ENCODE measurements around the gene CNMD.
"Not testable (repeated sequence)": the region's sequence is repeated elsewhere in the genome, so short reads cannot be mapped to it uniquely, and the experiment has no call there.

The CNMD gene

DNA sequence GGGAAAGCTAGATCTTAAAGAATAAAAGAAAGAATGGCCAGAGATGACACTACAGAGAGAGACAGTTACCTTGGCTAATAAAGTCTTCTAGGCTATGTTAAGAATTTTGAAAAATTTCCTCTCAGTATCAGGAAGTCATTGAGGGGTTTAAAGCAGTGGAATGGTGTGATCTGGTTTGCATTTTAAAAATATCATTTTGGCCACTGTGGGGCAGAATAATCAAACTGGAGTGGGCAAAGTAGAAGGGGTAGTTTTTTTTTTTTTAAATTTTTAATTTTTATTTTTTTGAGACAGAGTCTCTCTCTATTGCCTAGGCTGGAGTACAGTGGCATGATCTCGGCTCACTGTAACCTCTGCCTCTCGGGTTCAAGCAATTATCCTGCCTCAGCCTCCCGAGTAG, 4.4 kb upstream of the CNMD start:
- no peak for DNase-seq

DNA sequence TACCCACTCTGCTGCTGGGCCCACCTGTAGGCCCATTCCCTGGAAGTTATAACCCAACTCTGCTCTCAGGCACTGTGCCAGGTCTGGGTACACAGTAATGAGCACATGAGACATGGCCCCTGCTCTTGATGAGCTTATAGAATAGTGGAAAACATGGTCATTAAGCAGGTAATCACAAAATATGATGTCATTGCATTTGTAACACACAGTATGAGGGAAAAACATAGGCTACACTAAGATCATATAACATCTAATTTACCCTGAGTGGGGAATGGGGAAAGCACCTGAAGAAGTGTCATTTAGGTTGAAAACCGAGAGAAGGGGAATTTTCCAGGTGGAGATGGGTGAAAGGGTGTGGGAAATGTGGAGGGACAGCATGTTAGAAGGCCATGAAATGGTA, 3.9 kb upstream of the CNMD start:
- DNase-seq: no peak

DNA sequence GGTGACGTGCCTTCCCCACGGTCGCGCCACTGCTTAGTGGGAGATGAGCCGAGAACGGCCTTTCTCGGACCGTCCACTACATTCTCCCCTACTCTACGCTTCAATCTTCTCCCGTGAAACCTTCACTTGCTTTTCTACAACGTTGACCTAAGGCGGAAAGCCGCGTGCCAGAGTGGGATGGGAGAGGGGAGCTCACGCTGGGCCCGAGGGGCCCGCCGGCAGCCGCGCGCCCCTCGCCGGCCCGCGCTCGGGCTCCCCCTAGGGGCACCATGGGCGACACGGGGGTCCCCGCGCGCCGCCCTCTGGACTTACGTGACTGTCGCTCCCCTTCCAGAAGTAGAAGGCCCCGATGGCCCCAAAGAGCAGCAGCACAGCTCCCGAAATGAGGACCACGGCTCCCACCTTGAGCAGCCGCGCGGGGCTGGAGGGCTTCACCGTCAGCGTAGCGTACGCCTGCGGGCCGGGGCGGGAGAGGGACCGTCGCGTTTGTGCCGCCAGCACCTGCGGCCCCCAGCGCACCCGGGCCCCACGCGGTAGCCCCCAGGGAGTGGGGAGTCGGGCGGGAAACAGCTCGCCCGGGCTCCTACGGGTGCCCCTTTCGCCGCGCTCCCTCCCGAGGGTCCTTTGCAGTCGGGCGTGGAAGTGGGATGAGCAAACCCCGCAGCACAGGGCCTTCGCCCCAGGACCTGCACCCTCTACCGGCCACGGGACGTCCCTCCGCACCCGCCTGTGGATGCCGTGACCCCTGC, 727 bp downstream of the CNMD start:
- peak in 1 of 2 donors; percentile 7 for DNase-seq

DNA sequence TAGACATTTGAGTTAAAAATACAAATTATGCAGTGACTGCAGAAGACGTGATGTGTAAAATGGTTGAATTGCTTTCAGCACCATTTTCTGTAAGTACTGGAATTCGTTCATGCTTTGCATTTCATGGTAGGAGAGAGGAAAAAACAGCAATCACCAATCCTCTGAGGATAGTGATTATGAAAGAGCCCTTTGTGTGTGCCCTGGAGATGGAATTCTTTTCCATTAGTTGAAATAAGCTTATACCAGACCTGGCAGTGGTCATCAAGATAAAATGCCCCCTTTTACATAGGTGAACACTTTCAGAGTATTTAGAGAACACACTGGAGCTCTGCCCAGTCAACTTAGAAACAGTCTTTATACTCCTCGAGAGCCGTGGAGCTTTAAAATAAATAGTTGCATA, 1.7 kb downstream of the CNMD start:
- DNase-seq: no peak

DNA sequence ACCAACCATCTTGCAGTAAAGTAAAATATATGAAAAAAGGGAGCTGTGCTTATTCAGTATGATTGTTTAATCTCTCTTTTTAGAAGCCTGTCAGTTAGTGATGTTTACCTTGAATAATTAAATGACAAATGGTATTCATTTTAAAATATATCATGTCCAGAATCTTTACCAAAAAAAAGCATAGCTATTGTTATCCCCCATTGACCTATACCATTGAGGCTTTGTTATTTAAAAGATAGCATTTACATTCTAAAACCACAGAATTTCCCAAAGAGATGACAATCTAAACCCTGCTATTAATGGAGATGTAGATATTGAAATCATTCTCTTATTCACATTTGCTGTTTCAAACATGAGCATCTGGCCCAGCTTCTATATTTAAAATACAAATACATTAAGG, 2.2 kb downstream of the CNMD start:
- no peak for DNase-seq

DNA sequence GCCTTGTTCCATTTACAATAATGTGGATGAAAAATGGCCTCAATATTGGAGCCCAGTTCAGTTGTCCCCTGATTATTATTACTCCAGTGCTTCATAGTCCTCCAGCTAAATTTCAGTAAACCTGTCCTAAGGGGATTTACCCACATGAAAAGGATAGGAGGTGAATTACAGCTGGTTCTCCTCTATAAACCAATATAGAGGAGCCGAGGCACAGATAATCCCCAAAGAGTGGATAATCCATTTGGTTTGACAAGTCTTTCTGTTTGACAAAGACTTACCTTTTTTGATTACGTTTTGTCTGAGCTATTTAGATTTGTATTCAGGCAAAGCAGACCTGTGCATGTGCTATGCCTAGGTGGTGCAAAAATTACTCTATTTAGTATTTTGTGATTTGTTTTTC, 2.7 kb downstream of the CNMD start:
- no peak for DNase-seq

DNA sequence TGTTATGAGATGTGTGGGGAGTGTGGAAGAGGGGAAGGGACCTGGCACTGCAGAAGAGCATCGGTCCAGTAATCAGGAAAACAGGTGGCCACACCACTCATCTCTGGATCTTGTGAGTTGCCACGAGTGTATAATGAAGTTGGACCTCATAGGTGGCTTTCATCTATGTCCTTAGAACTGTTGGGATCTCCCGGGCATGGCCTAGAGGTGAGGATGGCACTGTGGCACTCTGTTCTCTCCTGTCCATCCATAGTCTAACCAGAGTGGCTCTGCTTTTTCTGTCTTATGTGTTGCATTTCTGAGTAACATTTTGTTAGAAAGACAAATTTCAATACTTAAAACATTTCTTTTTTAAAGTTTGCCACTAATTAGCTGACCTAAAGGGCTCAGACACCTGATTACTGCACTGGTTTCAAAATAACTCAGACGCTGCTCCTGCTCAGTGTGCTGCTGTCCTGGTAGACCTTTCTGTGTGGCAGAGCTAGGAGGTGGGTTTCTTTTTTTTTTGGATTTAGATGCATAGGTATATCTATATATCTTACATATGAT, 5.5 kb downstream of the CNMD start:
- no peak for DNase-seq

DNA sequence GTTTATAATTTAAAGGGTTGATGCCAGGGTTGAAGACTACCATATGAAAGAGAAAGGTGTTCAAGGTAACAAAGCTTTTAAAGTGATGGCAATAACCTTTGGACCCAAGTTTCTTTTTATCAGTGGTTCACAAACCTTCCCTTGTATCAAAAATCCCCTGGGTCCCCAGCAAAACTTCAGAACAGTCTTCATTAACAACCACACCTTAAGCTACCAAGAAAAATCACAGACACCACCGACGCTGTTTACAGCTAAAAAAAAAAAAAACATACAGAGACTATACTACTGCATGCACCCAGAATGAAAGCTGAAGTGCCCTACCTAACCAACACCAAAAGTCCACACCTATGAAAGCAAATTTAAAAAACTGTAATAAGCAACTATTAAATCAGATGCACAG, 13.4 kb downstream of the CNMD start:
- DNase-seq: no peak

DNA sequence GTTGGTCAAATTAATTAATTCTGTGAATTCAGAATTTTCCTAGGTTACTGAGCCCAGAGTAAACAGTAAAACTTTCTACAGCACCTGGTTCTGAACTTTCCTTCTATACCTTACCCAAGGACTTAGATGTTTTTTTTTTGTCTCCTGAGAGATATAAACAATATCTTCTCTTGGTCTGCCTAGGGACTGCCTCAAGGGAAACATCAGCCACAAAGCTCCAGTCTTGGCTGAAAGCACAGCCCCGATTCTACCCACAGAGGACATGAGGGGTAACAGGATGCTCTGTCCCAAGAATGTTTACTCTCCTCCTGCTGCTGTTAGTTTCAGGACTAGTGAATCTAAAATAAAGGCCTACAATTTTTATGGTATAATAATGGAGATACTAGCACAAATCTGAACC, 14.3 kb downstream of the CNMD start:
- no peak for DNase-seq

DNA sequence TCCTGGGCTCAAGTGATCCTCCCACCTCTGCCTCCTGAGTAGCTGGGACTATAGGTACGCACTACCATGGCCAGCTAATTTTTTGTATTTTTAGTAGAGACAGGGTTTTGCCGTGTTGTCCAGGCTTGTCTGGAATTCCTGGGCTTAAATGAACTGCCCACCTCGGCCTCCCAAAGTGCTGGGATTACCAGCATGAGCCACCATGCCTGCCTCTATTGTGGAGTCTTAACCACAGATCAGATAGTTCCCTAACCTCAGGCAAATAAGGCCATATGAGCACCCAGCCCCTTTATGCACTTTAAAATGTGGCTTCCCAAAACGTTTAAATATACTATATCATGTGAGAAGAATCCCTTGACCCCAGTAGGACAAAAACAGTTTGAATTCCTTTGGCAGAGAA, 16.4 kb downstream of the CNMD start:
- DNase-seq: no peak

DNA sequence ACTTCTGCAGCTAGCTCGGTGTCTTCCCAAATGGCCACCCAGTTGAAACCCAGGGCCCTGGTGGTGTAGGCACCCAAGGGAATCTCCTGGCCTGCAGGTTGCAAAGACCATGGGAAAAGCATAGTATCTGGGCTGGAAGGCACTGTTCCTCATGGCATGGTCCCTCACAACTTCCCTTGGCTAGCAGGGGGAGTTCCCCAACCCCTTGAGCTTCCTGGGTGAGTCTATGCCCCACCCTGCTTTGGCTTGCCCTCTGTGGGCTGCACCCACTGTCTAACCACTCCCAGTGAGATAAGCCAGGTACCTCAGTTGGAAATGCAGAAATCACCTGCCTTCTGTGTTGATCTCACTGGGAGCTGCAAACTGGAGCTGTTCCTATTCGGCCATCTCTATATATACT, 18.3 kb downstream of the CNMD start:
- DNase-seq: not testable (repeated sequence)

DNA sequence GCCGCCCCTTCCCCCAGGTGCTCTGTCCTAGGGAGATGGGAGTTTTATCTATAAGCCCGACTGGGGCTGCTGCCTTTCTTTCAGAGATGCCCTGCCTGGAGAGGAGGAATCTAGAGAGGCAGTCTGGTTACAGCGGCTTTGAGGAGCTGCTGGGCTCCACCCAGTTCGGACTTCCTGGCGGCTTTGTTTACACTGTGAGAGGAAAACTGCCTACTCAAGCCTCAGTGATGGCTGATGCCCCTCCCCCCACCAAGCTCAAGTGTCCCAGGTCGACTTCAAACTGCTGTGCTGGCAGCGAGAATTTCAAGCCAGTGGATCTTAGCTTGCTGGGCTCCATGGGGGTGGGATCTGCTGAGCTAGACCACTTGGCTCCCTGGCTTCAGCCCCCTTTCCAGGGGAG, 18.7 kb downstream of the CNMD start:
- DNase-seq: not testable (repeated sequence)

DNA sequence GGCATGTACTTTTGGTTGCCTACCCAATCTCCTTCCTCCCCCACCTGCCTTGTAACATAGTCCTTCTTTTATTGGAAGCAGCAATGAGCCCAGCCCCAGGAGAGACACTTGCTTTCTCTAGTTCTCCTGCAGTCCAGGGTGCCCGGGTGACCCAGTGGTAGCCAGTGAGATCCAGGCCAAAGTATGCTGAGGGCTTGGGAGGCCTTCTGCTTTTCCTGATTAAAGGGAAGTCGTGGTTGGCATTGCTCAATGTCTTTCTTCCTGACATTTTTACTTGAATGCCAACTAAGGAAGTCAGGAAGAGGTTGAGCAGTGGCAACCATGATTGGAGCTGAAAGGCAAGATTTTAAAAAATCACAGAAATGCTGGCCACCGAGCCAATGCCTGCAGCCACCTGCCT, 25.7 kb downstream of the CNMD start:
- DNase-seq: peak; percentile 75 to 79

DNA sequence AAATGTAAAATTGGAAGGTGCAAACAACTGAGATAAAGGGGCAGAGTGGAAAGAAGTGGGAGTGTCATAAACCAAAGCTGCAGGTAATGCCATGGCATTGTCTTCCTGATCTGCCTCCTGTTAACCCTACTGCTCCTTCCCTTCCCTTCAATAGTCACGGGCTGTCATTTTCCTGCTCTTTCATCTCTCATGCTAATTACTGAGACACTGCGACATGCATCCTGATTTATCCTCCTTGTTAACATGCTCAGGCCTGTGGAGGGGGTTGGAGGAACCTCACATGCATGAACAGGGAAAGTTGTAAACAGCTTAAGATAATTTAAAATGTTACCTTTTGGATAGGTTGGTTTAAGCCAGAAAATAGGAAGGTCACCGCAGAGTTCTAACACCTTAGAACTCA, 27.2 kb downstream of the CNMD start:
- DNase-seq: no peak

DNA sequence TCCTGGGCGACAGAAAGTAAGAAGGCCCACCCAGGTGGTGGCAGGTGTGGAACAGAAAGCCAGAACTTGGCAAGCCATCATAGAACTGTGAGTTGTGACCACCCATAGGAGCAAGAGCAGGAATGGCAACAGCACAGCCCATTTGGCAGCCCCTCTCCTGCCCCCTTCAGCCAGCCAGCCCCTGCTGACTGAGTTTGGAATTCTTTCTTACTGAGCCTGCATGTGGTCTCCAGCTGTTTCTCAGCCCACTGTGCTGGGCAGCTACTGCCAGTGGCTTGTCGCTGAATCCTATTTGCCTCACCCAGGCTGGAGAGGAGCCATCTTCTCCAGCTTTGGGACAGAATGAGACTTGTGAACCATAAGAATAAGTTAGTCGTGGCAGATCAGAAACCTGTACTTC, 28.3 kb downstream of the CNMD start:
- no peak for DNase-seq

DNA sequence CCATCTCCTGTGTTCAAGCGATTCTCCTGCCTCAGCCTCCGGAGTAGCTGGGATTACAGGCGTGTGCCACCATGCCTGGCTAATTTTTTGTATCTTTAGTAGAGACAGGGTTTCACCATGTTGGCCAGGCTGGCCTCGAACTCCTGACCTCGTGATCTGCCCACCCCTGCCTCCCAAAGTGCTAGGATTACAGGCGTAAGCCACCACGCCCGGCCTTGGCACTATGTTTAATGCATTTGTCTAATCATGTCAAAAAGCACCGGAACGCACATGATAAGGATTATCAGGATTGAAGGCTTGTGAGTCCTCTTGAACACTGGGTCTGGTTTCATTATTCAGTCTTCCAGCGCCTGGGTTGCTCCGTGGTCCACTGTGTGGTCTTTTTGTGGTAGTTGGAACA, 31.4 kb downstream of the CNMD start:
- DNase-seq: not testable (repeated sequence)

DNA sequence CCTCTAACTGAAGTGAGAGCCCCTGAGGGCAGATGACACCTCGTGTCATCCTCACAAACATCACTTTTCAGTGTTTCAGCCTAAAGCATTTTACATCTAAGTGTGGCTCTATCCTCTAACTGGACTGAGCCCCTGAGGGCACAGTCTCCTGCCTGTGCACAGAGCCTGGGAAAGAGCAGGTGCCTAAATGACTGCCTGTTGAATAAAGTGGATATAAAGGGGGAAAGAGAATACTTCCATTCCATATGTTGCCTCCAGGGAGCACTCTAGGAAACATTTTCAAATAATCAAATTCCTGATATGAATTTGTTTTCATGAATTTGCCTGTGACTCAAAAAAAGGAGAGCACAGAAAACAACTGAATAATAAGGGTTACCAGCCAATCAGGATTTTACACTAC, 32.2 kb downstream of the CNMD start:
- DNase-seq: peak in 1 of 2 donors; percentile 14

DNA sequence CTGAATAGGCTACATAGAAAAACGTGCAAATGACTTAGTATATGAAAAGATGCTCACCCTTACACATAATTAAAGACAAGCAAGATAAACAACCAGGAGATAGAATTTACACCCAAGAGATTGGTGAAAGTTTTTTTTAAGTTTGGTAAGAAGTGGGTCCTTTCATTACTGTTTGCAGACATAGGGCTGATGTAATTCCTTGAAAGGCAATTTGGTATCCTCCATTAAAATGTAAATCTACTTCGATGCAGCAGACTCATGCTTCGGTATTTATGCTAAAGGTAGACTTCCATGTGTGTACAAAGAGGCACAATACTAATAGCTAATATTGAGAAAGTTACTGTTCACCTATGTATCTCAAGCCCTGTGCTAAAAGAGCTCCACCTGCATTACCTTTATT, 33.5 kb downstream of the CNMD start:
- DNase-seq: no peak

DNA sequence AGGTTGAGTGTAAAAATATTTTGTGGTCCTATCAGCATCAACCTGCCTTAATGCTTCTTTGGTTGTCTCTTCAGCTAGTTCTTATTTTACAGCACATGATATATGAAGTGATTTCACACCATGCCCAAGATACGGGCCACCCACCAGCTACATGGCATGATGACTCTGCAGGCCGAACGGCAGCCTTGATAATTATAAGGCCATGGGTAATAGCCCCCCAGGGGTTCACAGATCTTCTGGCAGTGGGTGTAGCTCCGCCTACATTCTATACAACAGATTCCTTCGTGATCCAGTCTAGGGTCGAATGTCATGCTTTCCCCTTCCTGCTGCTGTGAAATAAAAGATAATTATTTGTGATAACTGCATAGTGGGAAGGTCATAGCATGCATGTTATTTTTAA, 36.1 kb downstream of the CNMD start:
- DNase-seq: no peak

DNA sequence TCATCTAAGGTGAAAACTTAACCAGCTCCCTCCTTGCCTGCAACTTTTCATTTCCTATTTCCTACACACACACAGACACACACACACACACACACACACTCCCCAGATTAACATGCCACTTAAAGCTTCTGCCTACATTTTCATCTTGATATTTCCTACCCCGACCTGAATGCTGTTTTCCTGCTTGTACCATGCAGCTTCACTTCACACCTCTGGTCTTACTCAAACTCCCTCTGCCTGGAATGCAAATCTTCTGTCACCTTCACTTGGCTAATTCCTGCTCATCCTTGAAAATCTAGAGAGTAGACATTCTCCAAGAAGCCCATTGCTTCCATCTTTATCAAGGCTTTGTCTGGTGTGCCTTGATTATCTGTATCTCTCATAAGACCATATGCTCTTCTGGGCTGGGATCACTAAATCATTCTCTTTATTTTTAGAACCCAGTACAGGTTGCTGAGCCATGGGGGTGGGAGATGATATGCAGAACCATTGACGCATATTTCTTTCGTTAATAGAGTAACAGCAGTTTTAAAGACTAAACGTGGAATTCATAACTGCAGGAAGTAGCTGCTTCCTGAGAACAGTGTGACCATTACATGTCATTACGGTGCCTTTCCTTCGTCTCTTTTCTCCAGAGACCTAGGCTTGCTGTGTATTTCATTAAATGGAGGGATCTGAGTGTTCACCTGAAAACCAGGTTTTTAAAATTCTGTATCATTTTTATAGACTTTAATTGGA, 37.7 kb downstream of the CNMD start:
- DNase-seq: no peak

DNA sequence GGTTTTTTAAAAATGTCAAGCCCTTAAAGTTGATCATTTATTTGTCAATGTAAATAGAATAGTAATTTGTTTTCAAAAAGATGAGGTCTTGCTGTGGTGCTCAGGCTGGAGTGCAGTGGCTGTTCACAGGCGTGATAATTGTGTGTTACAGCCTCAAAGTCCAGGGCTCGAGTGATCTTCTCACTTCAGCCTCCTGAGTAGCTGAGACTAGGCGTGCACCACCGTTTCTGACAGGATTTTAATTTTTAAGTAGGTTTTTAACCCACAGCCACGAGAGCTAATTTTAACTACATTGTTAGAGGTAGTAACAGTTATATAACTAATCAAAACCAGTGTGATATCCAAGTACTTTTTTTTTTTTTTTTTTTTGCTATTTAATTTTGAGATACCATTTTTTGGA, 43.1 kb downstream of the CNMD start:
- DNase-seq: no peak

DNA sequence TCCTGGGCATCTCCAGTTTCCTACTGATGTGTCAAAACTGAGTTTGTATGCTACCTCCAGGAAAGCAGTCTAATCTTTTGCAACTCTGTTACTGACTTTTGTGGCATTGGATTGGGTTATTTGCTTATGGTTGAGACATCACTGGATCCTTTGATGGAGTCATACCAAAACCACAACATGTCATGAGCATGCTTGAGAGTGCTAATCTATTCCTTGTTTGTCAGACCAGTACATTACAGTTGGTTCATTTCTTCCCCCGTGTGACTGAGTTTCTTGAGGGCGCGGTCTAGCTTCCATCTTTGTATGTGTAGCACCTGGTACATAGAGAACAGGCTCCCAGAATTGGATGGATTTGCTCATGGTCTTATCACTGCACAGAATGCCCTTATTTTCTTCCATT, 43.8 kb downstream of the CNMD start:
- peak; percentile 4 to 21 for DNase-seq

DNA sequence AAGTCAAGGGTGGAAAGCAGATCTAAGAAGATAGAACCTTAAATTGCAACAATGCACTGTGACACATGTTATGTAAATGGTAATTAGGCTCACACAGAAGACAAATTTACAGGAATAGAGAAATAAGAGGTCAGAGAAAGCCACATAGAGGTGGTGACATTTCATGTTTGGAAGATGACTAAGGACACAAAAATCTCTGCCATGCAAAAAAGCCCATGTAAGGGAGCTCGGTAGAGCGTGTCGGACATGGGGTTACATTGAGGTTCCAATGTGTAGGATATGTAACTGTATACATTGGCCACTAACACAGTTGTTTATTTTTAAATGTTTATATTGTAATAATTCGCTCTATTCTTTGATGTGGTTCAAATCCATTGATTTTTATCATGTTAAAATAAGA, 53.2 kb downstream of the CNMD start:
- no peak for DNase-seq

DNA sequence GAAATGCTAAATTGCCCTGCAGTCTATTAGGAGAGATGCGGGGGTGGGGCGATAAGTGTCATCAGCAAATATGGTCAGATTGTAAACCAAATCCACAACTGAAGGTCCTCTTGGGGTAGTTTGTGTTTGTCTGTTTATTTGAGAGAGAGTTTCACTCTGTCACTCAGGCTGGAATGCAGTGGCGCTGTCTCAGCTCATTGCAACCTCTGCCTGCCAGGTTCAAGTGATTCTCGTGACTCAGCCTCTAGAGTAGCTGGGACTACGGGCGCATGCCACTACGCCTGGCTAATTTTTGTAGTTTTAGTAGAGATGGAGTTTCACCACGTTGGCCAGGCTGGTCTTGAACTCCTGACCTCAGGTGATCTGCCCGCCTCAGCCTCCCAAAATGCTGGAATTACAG, 53.8 kb downstream of the CNMD start:
- DNase-seq: not testable (repeated sequence)

DNA sequence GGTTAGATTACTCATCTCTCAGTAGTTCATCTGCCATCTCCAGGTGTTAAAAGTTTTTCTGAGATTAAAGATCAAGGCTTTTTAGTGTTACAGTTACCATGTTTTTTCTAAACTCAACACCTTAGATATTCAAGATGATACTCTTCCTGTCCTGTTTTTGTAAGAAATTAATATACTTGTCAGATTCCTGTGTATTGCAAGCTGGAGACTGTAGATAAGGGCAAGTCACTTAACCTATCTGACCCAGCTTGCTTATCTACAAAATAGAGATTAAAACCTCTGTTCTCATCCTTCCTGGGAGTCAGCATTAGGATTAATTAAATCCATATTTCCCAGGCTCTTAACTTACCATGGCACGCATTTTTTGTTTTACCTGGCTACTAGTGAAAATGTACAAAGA, 61.8 kb downstream of the CNMD start:
- no peak for DNase-seq
